Activated naive CD8-positive, alpha-beta T cell (primary cell): ENCODE measurements around the gene FBXW2.
"Not testable (repeated sequence)": the region's sequence is repeated elsewhere in the genome, so short reads cannot be mapped to it uniquely, and the experiment has no call there.

ENCODE experiments used
- H3K27ac Mint-ChIP-seq: one replicate; pipeline ENCODE4 v1.8.0; 2021; ENCODE audit warnings: mixed read lengths
- H3K27me3 Mint-ChIP-seq: one replicate; pipeline ENCODE4 v1.8.0; 2021; ENCODE audit warnings: mixed read lengths
- H3K36me3 Mint-ChIP-seq: one replicate; pipeline ENCODE4 v1.8.0; 2021; ENCODE audit warnings: mixed read lengths
- H3K4me1 Mint-ChIP-seq: one replicate; pipeline ENCODE4 v1.8.0; 2021; ENCODE audit warnings: low read depth, mixed read lengths
- H3K4me3 Mint-ChIP-seq: one replicate; pipeline ENCODE4 v1.8.0; 2021; ENCODE audit warnings: mild to moderate bottlenecking, mixed read lengths
- H3K9me3 Mint-ChIP-seq: one replicate; pipeline ENCODE4 v1.8.0; 2021; ENCODE audit warnings: low read depth, mixed read lengths

The FBXW2 gene

DNA sequence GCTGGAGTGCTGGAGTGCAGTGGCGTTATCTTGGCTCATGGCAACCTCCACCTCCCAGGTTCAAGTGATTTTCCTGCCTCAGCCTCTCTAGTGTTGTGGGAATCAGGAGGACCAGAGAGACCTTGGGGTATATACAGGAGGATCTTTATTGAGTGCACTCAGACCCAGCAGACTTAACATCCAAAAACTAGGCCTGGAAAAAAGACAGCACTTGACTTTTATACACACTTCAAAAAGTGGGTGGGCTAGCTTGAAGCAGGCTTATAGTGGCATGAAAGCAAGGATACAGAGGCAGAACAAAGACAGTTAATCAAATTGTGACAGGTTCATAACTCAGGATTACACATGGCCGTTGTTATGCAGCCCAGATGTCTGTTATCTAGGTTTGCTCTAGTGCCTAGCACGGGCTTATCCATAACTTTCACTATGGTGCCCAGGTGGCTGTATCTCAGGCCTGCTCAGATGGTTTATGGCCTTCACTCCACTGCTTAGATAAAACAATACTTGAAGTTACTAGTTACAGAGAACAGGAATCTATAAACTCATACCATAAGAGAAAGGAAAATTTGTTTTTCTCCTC lies 11.7 kb upstream of the FBXW2 start:
- not testable (repeated sequence) for H3K4me3 Mint-ChIP-seq, H3K4me1 Mint-ChIP-seq, H3K27me3 Mint-ChIP-seq, H3K27ac Mint-ChIP-seq
- Mint-ChIP-seq H3K9me3 (peaks cover 16% of the 10 kb centered on the region), H3K36me3 (peaks cover 27% of the 10 kb centered on the region)

DNA sequence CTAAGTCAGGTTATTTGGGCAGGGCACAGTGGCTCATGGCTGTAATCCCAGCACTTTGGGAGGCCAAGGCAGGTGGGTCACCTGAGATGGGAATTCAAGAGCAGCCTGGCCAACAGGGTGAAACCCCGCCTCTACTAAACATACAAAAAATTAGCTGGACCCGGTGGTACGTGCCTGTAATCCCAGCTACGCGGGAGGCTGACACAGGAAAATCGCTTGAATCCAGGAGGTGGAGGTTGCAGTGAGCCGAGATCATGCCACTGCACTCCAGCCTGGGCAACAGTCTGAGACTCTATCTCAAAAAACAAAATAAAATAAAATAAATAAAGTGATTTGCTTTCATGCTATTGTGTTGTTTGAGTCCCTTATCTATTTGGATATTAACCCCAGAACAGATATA lies 8.2 kb upstream of the FBXW2 start:
- Mint-ChIP-seq H3K4me3 (no peak overlapping the region), H3K36me3 (peaks cover 9% of the 10 kb centered on the region), H3K9me3 (peaks cover 11% of the 10 kb centered on the region)

DNA sequence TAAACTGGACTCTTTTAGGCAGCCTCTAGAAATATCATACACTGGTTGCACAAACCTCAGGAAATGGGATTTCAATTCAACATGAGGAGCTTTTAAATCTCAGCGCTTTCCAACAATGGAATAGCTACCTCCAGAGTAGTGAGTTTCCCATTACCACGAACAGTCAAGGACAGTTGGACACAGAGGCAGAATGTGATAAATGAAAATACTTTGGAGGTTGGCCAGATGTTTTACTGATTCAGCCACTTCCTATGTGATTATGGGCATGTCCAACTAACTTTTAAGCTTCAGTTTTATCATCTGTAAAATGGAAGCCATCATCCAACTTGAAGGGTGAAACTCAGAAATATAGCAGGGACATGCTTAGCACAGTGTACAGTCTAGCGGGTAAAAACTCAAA lies 2.1 kb downstream of the FBXW2 start:
- no peaks in the 10 kb centered on the region for H3K27me3 Mint-ChIP-seq
- H3K9me3 Mint-ChIP-seq = no peaks in the 10 kb centered on the region
- peak overlapping the region; percentile 96 for H3K4me3 Mint-ChIP-seq
- H3K36me3 Mint-ChIP-seq = peaks cover 5% of the 10 kb centered on the region
- H3K27ac Mint-ChIP-seq = peak overlapping the region; percentile 82
- peaks cover 69% of the 10 kb centered on the region for H3K4me1 Mint-ChIP-seq

More for the DNA sequence above, 8.2 kb upstream of the FBXW2 start:
- H3K27me3 Mint-ChIP-seq = no peaks in the 10 kb centered on the region
- H3K27ac Mint-ChIP-seq = no peak overlapping the region
- peaks cover 1% of the 10 kb centered on the region for H3K4me1 Mint-ChIP-seq

DNA sequence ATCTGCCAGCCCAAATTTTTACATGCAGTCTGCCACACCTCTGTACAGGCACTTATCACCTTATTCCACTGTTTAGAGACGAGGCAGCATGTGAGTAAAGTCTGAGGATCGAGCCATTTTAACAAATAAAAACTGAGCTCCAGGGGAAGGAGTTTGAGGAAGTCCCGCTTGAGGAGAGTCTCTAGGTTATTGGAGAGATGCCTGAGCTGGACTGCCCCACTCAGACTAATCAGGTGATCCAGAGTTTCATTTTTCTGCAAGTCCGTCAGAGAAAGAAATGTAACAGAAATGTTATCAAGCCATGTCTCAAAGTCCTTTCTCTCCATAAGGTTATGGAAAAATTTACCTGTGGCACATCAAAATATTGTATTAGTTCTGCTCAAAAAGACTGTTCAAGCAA lies 5.3 kb downstream of the FBXW2 start:
- Mint-ChIP-seq H3K4me3 (no peak overlapping the region), H3K27ac (no peak overlapping the region), H3K4me1 (peaks cover 74% of the 10 kb centered on the region), H3K9me3 (no peaks in the 10 kb centered on the region), H3K36me3 (peaks cover 11% of the 10 kb centered on the region), H3K27me3 (no peaks in the 10 kb centered on the region)

DNA sequence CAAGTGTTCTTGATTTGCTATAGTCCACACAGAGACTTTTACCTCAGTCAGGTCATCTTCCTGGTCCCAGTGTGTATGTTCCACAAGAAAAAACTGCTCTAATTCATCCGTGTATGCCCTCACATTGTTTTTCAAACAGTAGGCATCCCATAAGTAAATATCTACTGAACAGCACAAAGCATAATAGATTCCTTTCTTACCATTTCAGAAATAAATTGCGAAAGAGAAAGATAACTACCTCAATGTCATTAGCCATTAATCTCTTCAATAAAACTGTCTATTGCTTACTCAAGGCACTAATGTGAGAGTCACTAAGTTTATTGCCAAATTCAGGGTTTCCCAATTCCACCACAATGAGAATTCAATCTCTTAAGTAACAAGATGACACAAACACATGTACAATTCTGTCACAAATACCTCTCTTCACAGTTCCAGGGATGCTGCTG lies 9.6 kb downstream of the FBXW2 start:
- no peaks in the 10 kb centered on the region for H3K9me3 Mint-ChIP-seq

DNA sequence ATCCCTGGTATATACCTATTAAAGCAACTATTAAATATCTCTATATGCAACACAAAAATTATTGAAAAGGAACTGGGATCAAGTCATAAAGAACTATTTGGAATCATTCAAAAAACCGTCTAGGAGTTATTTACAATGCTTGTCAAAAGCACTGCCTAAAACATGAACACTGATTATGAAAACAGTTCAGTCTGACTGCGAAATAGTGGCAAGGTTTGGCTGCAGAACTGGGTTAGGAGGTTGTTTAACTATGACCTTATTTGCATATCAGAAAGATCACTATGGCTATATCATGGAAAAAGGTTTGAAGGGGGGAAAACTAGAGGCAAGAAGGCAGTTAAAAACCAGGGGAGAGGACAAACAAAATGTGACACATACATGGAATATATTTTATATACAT lies 12.0 kb downstream of the FBXW2 start:
- peaks cover 9% of the 10 kb centered on the region for H3K36me3 Mint-ChIP-seq
- peaks cover 33% of the 10 kb centered on the region for H3K4me1 Mint-ChIP-seq
- no peaks in the 10 kb centered on the region for H3K27me3 Mint-ChIP-seq
- H3K9me3 Mint-ChIP-seq = no peaks in the 10 kb centered on the region
- no peak overlapping the region for H3K4me3 Mint-ChIP-seq
- no peak overlapping the region for H3K27ac Mint-ChIP-seq

More for the DNA sequence above, 9.6 kb downstream of the FBXW2 start:
- H3K4me1 Mint-ChIP-seq = peaks cover 53% of the 10 kb centered on the region
- H3K27ac Mint-ChIP-seq = peak overlapping the region; percentile 12
- H3K27me3 Mint-ChIP-seq = no peaks in the 10 kb centered on the region
- H3K36me3 Mint-ChIP-seq = peaks cover 11% of the 10 kb centered on the region
- H3K4me3 Mint-ChIP-seq = no peak overlapping the region

DNA sequence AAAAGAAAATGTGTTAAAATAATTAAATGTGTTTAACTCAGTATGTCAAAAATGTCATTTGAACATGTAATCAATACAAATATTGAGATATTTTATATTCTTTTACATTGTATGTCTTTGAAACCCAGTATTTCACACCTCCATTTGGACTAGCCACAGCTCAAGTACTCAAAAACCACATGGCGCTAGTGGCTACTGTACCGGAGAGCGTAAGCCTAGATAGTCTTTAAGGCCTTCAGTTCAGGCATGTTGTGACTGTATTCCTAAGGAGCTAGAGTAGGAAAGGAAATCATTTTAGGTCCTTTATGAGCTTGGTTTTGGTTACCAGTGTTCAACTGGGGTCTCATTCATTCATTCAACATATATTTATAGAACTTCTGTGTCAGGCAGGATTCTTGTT lies 12.8 kb downstream of the FBXW2 start:
- Mint-ChIP-seq H3K27ac (no peak overlapping the region), H3K4me1 (peaks cover 28% of the 10 kb centered on the region), H3K4me3 (no peak overlapping the region), H3K27me3 (no peaks in the 10 kb centered on the region), H3K36me3 (peaks cover 10% of the 10 kb centered on the region), H3K9me3 (no peaks in the 10 kb centered on the region)

DNA sequence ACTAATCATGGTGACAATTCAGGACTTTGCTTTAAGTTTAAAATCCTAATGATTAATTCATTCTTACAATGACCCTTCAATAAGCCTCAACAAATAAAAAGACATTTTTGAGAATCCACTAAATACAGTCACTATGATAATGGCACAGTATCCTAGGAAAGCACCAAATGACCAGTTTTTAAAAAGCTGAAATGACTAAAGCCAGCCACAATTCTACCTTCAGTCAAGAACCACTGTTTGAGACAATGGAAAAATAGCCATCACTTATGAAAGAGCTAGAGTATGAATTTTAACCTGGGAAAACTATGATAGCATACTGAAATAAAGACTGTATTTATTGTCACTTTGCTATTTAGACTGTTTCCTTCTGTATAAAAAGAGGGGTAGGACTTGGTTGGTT lies 14.0 kb downstream of the FBXW2 start:
- no peak overlapping the region for H3K27ac Mint-ChIP-seq
- H3K4me3 Mint-ChIP-seq = no peak overlapping the region
- no peaks in the 10 kb centered on the region for H3K9me3 Mint-ChIP-seq
- H3K4me1 Mint-ChIP-seq = peaks cover 22% of the 10 kb centered on the region
- H3K36me3 Mint-ChIP-seq = peaks cover 6% of the 10 kb centered on the region
- no peaks in the 10 kb centered on the region for H3K27me3 Mint-ChIP-seq

DNA sequence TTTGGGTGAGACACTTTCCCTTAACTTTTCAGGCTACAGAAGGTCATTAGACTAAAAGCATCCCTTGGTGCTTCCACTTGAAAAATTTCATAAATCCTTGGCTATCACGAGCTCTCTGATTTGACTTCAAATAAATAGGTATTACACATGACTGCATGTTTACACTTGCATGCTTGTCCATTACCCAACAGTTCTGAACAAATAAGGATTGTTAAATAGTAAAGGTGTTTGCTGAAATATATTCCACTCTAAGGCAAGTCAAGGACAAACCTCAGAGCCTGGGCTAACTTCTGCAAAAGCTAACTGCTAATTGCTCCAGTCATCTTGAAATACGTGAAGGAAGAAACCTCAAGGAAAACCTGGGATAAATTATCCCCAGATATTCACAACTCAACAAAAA lies 14.5 kb downstream of the FBXW2 start:
- H3K36me3 Mint-ChIP-seq = peaks cover 6% of the 10 kb centered on the region
- H3K9me3 Mint-ChIP-seq = no peaks in the 10 kb centered on the region
- peaks cover 17% of the 10 kb centered on the region for H3K4me1 Mint-ChIP-seq
- no peaks in the 10 kb centered on the region for H3K27me3 Mint-ChIP-seq
- H3K4me3 Mint-ChIP-seq = no peak overlapping the region
- H3K27ac Mint-ChIP-seq = peak overlapping the region; percentile 41

DNA sequence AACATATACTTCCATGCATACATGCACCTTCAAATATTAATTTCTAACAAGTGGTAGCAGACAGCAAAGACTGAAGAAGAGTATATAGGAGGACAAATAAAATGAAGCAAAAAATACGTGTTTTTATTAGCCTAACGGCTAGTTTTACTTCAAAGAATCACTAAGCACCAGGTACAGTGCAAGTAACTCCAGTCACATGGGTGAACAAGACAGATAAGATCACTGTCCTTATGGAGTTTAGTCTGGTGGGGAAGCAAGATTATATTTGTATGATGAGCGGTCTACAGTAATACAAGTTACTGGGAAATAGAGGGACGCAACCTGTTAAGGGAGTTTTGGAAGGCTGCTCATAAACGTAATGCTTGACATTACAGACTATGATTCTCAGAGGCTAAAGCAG lies 16.0 kb downstream of the FBXW2 start:
- Mint-ChIP-seq H3K9me3 (no peaks in the 10 kb centered on the region), H3K4me3 (no peak overlapping the region), H3K27ac (no peak overlapping the region), H3K4me1 (peaks cover 13% of the 10 kb centered on the region), H3K36me3 (peaks cover 9% of the 10 kb centered on the region), H3K27me3 (no peaks in the 10 kb centered on the region)

DNA sequence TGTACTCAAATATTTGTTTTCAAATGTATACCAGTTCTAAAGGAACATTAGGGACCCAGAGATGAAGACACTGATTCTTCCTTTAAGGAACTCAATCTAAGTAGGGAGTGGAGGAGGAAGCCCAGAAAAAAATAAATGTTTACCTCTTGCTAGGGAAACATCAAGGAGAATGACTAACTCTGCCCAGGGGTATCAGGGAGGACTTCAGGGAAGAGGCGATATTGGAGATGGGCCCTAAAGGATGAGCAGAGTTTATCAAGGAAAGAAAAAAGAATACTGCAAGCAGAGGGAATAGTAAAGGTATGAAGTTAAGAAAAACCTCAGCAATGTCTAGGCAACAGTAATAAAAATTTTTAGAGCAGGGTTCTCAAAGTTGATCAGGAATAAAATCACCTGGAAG lies 16.4 kb downstream of the FBXW2 start:
- Mint-ChIP-seq H3K9me3 (no peaks in the 10 kb centered on the region), H3K27me3 (no peaks in the 10 kb centered on the region), H3K27ac (peak overlapping the region; percentile 50), H3K36me3 (peaks cover 9% of the 10 kb centered on the region), H3K4me3 (no peak overlapping the region), H3K4me1 (peaks cover 13% of the 10 kb centered on the region)

DNA sequence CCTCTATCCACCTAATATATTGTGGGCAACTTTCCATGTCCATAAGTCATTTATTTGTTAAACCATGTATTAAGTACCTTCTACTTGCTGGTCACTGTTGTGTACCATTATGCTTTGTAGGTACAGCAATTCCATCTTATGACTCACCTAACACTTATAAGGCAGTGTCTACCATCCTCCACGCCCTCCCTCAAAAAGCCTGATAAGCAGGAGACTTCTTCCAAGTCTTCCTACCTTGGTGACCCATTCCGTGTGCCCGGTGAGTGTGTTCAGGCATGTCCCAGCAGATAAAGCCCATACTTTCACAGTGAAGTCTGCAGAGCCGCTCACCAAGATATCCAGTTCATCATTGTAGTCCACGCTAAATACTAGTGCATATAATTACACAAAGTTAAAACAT lies 17.4 kb downstream of the FBXW2 start:
- Mint-ChIP-seq H3K36me3 (peaks cover 14% of the 10 kb centered on the region), H3K4me3 (no peak overlapping the region), H3K4me1 (peaks cover 9% of the 10 kb centered on the region), H3K27me3 (no peaks in the 10 kb centered on the region), H3K9me3 (no peaks in the 10 kb centered on the region), H3K27ac (no peak overlapping the region)

DNA sequence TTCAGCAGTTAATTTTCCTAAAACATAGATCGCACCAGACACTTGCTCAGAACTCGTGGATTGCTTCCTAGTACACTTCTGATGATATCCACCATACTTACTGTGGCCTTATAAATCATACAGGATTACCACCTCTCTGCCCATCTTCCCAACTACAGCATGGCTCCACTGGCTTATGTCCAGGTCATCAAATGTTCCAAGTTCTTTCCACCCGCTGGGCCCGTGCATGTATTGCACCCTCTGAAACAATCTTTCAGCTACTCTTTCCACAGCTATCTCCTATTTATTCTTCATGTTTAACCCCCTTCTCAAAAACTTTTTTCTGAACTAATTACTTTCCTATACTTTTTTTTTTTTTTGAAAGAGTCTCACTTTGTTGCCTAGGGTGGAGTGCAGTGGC lies 18.5 kb downstream of the FBXW2 start:
- Mint-ChIP-seq H3K27me3 (no peaks in the 10 kb centered on the region), H3K4me3 (no peak overlapping the region), H3K36me3 (peaks cover 17% of the 10 kb centered on the region), H3K4me1 (peaks cover 6% of the 10 kb centered on the region), H3K27ac (no peak overlapping the region), H3K9me3 (no peaks in the 10 kb centered on the region)

DNA sequence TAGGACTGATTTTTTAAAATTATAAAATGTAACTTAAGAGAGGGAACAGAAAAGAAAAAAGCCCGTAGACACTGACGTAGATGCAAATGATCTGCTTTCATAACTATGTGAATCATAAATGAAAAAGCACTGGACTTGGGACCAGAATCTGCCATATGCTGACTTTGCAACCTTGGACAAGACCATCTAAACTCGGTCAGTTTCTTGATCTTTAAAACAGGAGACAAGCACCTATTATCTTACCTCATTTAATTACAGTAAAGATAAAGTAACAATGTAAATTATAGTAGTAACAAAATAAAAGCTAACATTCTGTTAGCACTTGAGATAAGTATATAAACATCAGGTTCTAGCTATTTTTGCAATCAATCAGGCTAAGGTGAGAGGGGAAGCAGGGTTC lies 20.0 kb downstream of the FBXW2 start:
- Mint-ChIP-seq H3K9me3 (no peaks in the 10 kb centered on the region), H3K4me3 (no peak overlapping the region), H3K4me1 (peaks cover under 1% of the 10 kb centered on the region), H3K27ac (no peak overlapping the region), H3K27me3 (no peaks in the 10 kb centered on the region), H3K36me3 (peaks cover 17% of the 10 kb centered on the region)

DNA sequence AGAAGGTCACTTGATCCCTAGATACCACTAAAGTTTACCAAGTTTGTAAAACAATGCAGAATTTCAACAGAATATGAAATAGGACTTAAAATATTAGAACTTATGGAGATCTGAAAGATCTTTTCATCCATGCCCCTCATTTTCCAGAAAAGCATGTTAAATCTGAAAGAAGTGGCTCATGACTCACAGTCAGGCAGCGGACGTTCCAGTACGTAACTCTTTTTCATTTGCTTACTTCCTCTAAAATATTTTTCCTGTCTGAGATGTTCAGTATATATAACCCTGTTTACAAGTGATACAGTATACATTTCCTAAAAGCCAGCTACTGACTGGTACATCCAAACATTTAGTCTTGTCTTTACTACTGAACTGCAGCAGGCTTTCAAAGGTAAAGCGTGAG lies 22.3 kb downstream of the FBXW2 start:
- Mint-ChIP-seq H3K4me1 (peaks cover 2% of the 10 kb centered on the region), H3K27me3 (no peaks in the 10 kb centered on the region), H3K9me3 (no peaks in the 10 kb centered on the region), H3K4me3 (no peak overlapping the region), H3K27ac (no peak overlapping the region), H3K36me3 (peaks cover 16% of the 10 kb centered on the region)

DNA sequence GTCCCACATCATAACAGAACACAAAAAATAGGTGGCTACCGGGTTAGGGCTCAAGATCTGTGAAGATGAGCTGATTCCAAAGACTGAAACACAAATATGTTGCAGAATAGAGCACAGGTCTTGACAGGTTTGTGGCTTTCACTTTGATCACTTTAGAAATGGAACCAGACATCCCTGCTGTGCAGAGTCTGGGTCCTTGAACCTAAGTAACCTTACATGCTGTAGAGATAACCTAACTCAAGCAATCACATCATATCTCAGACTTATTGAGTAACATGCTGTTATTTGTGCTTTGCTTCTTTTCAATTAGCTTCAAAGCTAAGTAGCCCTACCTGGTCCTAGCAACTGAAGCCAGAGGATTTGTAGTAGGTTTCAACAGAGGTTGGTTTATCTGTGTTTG lies 24.3 kb downstream of the FBXW2 start:
- Mint-ChIP-seq H3K9me3 (no peaks in the 10 kb centered on the region), H3K4me3 (no peak overlapping the region), H3K27ac (no peak overlapping the region), H3K36me3 (peaks cover 13% of the 10 kb centered on the region), H3K27me3 (no peaks in the 10 kb centered on the region), H3K4me1 (peaks cover 2% of the 10 kb centered on the region)
